IMR-90 (cell line): ENCODE data around the gene PAGE2. TPM values are rescaled to one million over a fixed set of nuclear protein-coding genes. Genes with fewer than 3 reads are reported as not detected.

ENCODE experiments used
- ATAC-seq: fragments of 200-7000 bp; cut with Tn5 transposase; 2 replicates; pipeline ENCODE4 v1.9.1; 2020; ENCODE audit warnings: low read depth, mild to moderate bottlenecking, moderate library complexity
- BruUV-seq: library from RNA; stranded (reverse); fragments of 400-500 nt; replicated peaks from 2 replicates; lab custom pipeline; 2021; lab: Mats Ljungman, UMichigan
- CTCF ChIA-PET: fragments of 300-600 bp; formaldehyde crosslinking; extraction: SDS; loops from one replicate; lab custom pipeline; 2021; ENCODE audit warnings: antibody characterized with exemption; lab: Yijun Ruan, JAX
- POLR2A ChIA-PET: fragments of 300-600 bp; sonication (Branson Sonifier 250); formaldehyde crosslinking; loops from one replicate; lab custom pipeline; 2022; ENCODE audit warnings: antibody characterized with exemption; ENCODE audit not compliant: unreplicated experiment; lab: Charles Lee
- DNase-seq: peaks from one replicate; pipeline ENCODE4 v3.0.0; 2013
- H2AFZ ChIP-seq: replicated peaks from 2 replicates; pipeline ENCODE3; 2013; ENCODE audit warnings: low read length, mild to moderate bottlenecking; ENCODE audit not compliant: poor library complexity
- H2AK5ac ChIP-seq: 2 replicates; pipeline ENCODE4 v1.6.1; 2013; ENCODE audit warnings: low read depth, low read length, inconsistent platforms
- H2AK9ac ChIP-seq: replicated peaks from 2 replicates; pipeline ENCODE3; 2013; ENCODE audit warnings: mild to moderate bottlenecking, low read depth, low read length, moderate library complexity; ENCODE audit not compliant: poor library complexity
- H2BK120ac ChIP-seq: 2 replicates; pipeline ENCODE4 v1.6.1; 2013; ENCODE audit warnings: low read depth, low read length, inconsistent platforms
- H2BK15ac ChIP-seq: 3 replicates; pipeline ENCODE4 v1.6.1; 2013; ENCODE audit warnings: low read depth, low read length, inconsistent platforms
- H2BK20ac ChIP-seq: 2 replicates; pipeline ENCODE4 v1.6.1; 2013; ENCODE audit warnings: low read depth, mild to moderate bottlenecking, inconsistent platforms, low read length, moderate library complexity
- H2BK5ac ChIP-seq: 2 replicates; pipeline ENCODE4 v1.6.1; 2013; ENCODE audit warnings: mild to moderate bottlenecking, low read depth, low read length, inconsistent platforms; ENCODE audit not compliant: poor library complexity, severe bottlenecking
- H3K14ac ChIP-seq: replicated peaks from 2 replicates; pipeline ENCODE4 v1.6.1; 2013; ENCODE audit warnings: low read depth, low read length, inconsistent platforms
- H3K18ac ChIP-seq: 2 replicates; pipeline ENCODE4 v1.6.1; 2013; ENCODE audit warnings: low read depth, low read length, control low read depth
- H3K23ac ChIP-seq: 2 replicates; pipeline ENCODE4 v1.6.1; 2013; ENCODE audit warnings: low read depth, low read length, inconsistent platforms
- H3K27ac ChIP-seq: 2 replicates; pipeline ENCODE4 v1.5.1; 2013; ENCODE audit warnings: mild to moderate bottlenecking, control low read depth, low read length; ENCODE audit not compliant: insufficient read depth
- H3K27me3 ChIP-seq: 2 replicates; pipeline ENCODE4 v1.6.1; 2013; ENCODE audit warnings: low read length; ENCODE audit not compliant: control insufficient read depth, insufficient read depth
- H3K36me3 ChIP-seq: 2 replicates; pipeline ENCODE4 v1.6.1; 2013; ENCODE audit warnings: low read length, mixed read lengths; ENCODE audit not compliant: control insufficient read depth, insufficient read depth
- H3K4ac ChIP-seq: 2 replicates; pipeline ENCODE4 v1.6.1; 2013; ENCODE audit warnings: low read depth, low read length, inconsistent platforms
- H3K4me1 ChIP-seq: 2 replicates; pipeline ENCODE4 v1.6.1; 2013; ENCODE audit warnings: low read length, mixed read lengths; ENCODE audit not compliant: control insufficient read depth, insufficient read depth
- H3K4me2 ChIP-seq: 2 replicates; pipeline ENCODE4 v1.6.1; 2013; ENCODE audit warnings: low read depth, mild to moderate bottlenecking, control low read depth, low read length, moderate library complexity
- H3K4me3 ChIP-seq: 2 replicates; pipeline ENCODE4 v1.5.1; 2013; ENCODE audit warnings: low read depth, mild to moderate bottlenecking, control low read depth, low read length, moderate library complexity; ENCODE audit not compliant: insufficient read depth
- H3K56ac ChIP-seq: 2 replicates; pipeline ENCODE4 v1.6.1; 2013; ENCODE audit warnings: low read length, inconsistent platforms; ENCODE audit not compliant: insufficient read depth; ENCODE audit errors: extremely low read depth
- H3K79me1 ChIP-seq, 2 experiments: 2 replicates each; pipeline ENCODE4 v1.6.1; 2013; ENCODE audit warnings: low read length in 2 of 2, inconsistent platforms in 1 of 2, low read depth in 1 of 2
- H3K9ac ChIP-seq: 2 replicates; pipeline ENCODE4 v1.6.1; 2013; ENCODE audit warnings: low read depth, low read length, control low read depth
- H3K9me1 ChIP-seq: 2 replicates; pipeline ENCODE4 v1.6.1; 2013; ENCODE audit warnings: low read length, inconsistent platforms; ENCODE audit not compliant: insufficient read depth
- H3K9me3 ChIP-seq: 2 replicates; pipeline ENCODE4 v1.6.1; 2013; ENCODE audit warnings: low read length; ENCODE audit not compliant: control insufficient read depth, insufficient read depth
- H4K20me1 ChIP-seq: 2 replicates; pipeline ENCODE4 v1.6.1; 2013; ENCODE audit warnings: low read length, inconsistent platforms; ENCODE audit not compliant: insufficient read depth
- H4K5ac ChIP-seq: 2 replicates; pipeline ENCODE4 v1.6.1; 2013; ENCODE audit warnings: mild to moderate bottlenecking, low read depth, low read length, control low read depth
- H4K8ac ChIP-seq, 2 experiments: 2 replicates each; pipeline ENCODE4 v1.6.1; 2013; ENCODE audit warnings: low read depth in 2 of 2, low read length in 2 of 2, control low read depth in 1 of 2, inconsistent platforms in 1 of 2
- H4K91ac ChIP-seq: 2 replicates; pipeline ENCODE4 v1.6.1; 2013; ENCODE audit warnings: low read depth, low read length, inconsistent platforms; ENCODE audit not compliant: insufficient read depth
- BHLHE40 ChIP-seq: fragments of 150-350 bp; IDR thresholded peaks from 2 replicates; pipeline ENCODE4 v1.6.1; 2016; ENCODE audit warnings: mild to moderate bottlenecking, low read depth, low read length
- CHD1 ChIP-seq: IDR thresholded peaks from 2 replicates; pipeline ENCODE4 v1.6.1; 2012; ENCODE audit warnings: low read depth, low read length, improper control_type of control experiment
- MXI1 ChIP-seq: IDR thresholded peaks from 2 replicates; pipeline ENCODE4 v1.6.1; 2012; ENCODE audit warnings: low read depth, mild to moderate bottlenecking, low read length, moderate library complexity, borderline replicate concordance
- RAD21 ChIP-seq: IDR thresholded peaks from 2 replicates; pipeline ENCODE4 v1.6.1; 2012; ENCODE audit warnings: low read length, improper control_type of control experiment
- WGBS, 2 experiments: methylation state at CpG; one replicate each; pipeline versions ENCODE4 v1.1.5 to v1.1.7; 2013; ENCODE audit warnings: missing lambda C conversion rate in 2 of 2; ENCODE audit not compliant: insufficient read length in 1 of 2; ENCODE audit errors: extremely low coverage in 2 of 2; 5-methylcytosine and 5-hydroxymethylcytosine counted together
- dilution Hi-C: fragments of 300-500 bp; cut with HindIII; formaldehyde crosslinking; loops from one replicate; pipeline ENCODE4 v1.14.3; 2018; ENCODE audit warnings: low sequenced_read_pairs; ENCODE audit not compliant: unreplicated experiment
- in situ Hi-C: fragments of 300-500 bp; cut with MboI; formaldehyde crosslinking; loops from 3 replicates; pipeline ENCODE4 v1.14.3; 2019; ENCODE audit warnings: low sequenced_read_pairs, inconsistent platforms, mixed read lengths
- intact Hi-C: fragments of 100-400 bp; cut with micrococcal nuclease; formaldehyde crosslinking; loops from 2 replicates; pipeline ENCODE4 v1.10.0; 2022
- polyA plus RNA-seq, 3 experiments: library from polyadenylated mRNA; depleted of rRNA; stranded (reverse); fragments of >200 nt; gene quantifications; 2 replicates each; pipeline ENCODE4 v1.2.3, GENCODE V29; 2012; ENCODE audit warnings: low replicate concordance in 1 of 3
- total RNA-seq: library from RNA; depleted of rRNA; stranded (reverse); fragments of >200 nt; gene quantifications from 2 replicates; pipeline ENCODE4 v1.2.3, GENCODE V29; 2012
- TF ChIP-seq, protein P1 (sequence below): fragments of 150-350 bp; IDR thresholded peaks from 2 replicates; pipeline ENCODE4 v1.6.1; 2016; ENCODE audit warnings: low read depth, mild to moderate bottlenecking, low read length, moderate library complexity, borderline replicate concordance

The PAGE2 gene
- total and polyA plus RNA-seq, 2 of the 4 experiments (the other 2 are of a cell fraction): not detected

DNA sequence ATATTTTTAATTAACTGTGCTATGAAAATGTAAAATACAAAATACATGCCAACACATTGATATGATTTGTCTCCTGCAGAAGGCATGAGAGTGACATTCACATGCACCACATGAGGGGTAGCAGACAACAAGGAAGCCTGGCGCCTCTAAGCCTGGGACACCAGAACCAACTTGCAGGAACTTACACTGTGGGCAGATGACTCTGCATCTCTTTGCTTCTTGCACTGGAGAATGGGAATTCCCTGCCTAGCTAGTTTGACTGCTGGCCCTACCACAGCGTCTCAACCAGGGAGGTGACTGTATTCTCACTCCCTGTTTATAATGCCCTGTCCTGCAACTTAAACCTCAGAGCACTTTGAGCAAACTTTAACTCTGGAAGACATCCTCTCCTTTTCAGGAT is 40.5 kb downstream of the PAGE2 start:
- DNase-seq: no peak
- no peak overlapping the region for H3K9ac ChIP-seq
- H2AK5ac ChIP-seq: no peak overlapping the region
- POLR2A ChIA-PET: no interaction called here
- H2BK120ac ChIP-seq: no peak overlapping the region
- H4K20me1 ChIP-seq: no peaks in the 10 kb centered on the region
- no peak overlapping the region for H4K8ac ChIP-seq
- H4K91ac ChIP-seq: no peak overlapping the region
- H3K23ac ChIP-seq: no peak overlapping the region
- no peak overlapping the region for H3K4me3 ChIP-seq
- H3K4me1 ChIP-seq: no peaks in the 10 kb centered on the region
- dilution Hi-C loops (no loop called here), in situ Hi-C loops (no loop called here), intact Hi-C loops (no loop called here)
- H4K5ac ChIP-seq: no peak overlapping the region
- H3K9me3 ChIP-seq: no peaks in the 10 kb centered on the region
- H3K79me1 ChIP-seq: no peaks in the 10 kb centered on the region
- H3K14ac ChIP-seq: no peak overlapping the region
- BruUV-seq: no TSS peak
- TF ChIP-seq, protein P1, sequence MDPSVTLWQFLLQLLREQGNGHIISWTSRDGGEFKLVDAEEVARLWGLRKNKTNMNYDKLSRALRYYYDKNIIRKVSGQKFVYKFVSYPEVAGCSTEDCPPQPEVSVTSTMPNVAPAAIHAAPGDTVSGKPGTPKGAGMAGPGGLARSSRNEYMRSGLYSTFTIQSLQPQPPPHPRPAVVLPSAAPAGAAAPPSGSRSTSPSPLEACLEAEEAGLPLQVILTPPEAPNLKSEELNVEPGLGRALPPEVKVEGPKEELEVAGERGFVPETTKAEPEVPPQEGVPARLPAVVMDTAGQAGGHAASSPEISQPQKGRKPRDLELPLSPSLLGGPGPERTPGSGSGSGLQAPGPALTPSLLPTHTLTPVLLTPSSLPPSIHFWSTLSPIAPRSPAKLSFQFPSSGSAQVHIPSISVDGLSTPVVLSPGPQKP: no peak
- no peak for TF ChIP-seq RAD21
- TF ChIP-seq MXI1: no peak
- no peak for TF ChIP-seq BHLHE40
- no peak for TF ChIP-seq CHD1
- H3K4me2 ChIP-seq: no peak overlapping the region
- WGBS, 2 experiments: no CpG with 5 or more reads among the region's 2 CpGs
- no peak overlapping the region for H2BK15ac ChIP-seq
- peaks cover 11% of the 10 kb centered on the region for H3K27me3 ChIP-seq
- H3K36me3 ChIP-seq: no peaks in the 10 kb centered on the region
- no peaks in the 10 kb centered on the region for H3K9me1 ChIP-seq
- H3K18ac ChIP-seq: no peak overlapping the region
- no peak overlapping the region for H3K56ac ChIP-seq
- CTCF ChIA-PET: no interaction called here
- no peak overlapping the region for H2AK9ac ChIP-seq
- H3K4ac ChIP-seq: no peak overlapping the region
- no peak overlapping the region for H2BK20ac ChIP-seq
- H2AFZ ChIP-seq: no peak overlapping the region
- no peak overlapping the region for H2BK5ac ChIP-seq
- no peak for ATAC-seq
- H3K27ac ChIP-seq: no peak overlapping the region
